ENCODE measurements around the gene EXOC4.

The EXOC4 gene

DNA sequence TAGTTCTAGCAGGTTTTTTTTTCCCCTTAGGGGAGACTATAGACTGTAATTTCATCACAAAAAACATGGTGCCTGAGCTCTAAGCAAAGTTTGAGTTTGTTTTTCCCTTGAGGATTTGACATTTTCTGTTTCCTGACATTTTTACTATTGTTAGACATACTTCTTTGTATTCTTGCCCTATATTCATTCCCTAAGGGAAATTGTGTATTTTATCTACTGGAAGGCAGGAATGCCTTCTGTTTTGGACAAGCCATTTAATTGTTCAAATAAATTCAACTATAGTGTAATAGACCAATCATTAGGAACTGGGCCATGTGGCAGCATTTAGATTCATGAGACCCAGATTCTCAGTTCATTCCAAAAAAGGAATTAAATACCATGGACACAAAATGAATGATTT, 335.0 kb downstream of the EXOC4 start:
- no peaks in the 10 kb centered on the region for H3K9me2 ChIP-seq (replicated peaks; ENCODE audit: control insufficient read depth, low read length)
- no peaks in the 10 kb centered on the region for H3K27me3 ChIP-seq (ENCODE audit: control insufficient read depth, low read length)
- no peak overlapping the region for H3K4me2 ChIP-seq (ENCODE audit: low read length)
- H3F3A ChIP-seq (ENCODE audit: control insufficient read depth, insufficient read depth): no peaks in the 10 kb centered on the region
- no peak overlapping the region for H3K4me3 ChIP-seq (ENCODE audit: low read length)
- H3K36me3 ChIP-seq (ENCODE audit: control insufficient read depth, low read length): no peaks in the 10 kb centered on the region
- H3K9me3 ChIP-seq (ENCODE audit: control insufficient read depth, insufficient read depth, low read length): no peaks in the 10 kb centered on the region
- no peaks in the 10 kb centered on the region for H3K79me2 ChIP-seq (ENCODE audit: control insufficient read depth, low read length)
- H3K4me1 ChIP-seq (ENCODE audit: control insufficient read depth, low read length): 0 out of 2 replicates have a peak, but pooled peaks cover 3% of the 10 kb centered on the region
- no peak overlapping the region for H3K27ac ChIP-seq (ENCODE audit: low read depth, low read length)
- no peak for TF ChIP-seq EZH2phosphoT487 (IDR thresholded peaks at IDR 0.05; ENCODE audit: borderline replicate concordance, low read length)
- TF ChIP-seq, protein P1, sequence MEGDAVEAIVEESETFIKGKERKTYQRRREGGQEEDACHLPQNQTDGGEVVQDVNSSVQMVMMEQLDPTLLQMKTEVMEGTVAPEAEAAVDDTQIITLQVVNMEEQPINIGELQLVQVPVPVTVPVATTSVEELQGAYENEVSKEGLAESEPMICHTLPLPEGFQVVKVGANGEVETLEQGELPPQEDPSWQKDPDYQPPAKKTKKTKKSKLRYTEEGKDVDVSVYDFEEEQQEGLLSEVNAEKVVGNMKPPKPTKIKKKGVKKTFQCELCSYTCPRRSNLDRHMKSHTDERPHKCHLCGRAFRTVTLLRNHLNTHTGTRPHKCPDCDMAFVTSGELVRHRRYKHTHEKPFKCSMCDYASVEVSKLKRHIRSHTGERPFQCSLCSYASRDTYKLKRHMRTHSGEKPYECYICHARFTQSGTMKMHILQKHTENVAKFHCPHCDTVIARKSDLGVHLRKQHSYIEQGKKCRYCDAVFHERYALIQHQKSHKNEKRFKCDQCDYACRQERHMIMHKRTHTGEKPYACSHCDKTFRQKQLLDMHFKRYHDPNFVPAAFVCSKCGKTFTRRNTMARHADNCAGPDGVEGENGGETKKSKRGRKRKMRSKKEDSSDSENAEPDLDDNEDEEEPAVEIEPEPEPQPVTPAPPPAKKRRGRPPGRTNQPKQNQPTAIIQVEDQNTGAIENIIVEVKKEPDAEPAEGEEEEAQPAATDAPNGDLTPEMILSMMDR (IDR thresholded peaks at IDR 0.05; ENCODE audit: low read depth, low read length, poor library complexity, severe bottlenecking): no peak
- H4K20me1 ChIP-seq (ENCODE audit: control insufficient read depth, insufficient read depth, low read depth, low read length): no peaks in the 10 kb centered on the region

DNA sequence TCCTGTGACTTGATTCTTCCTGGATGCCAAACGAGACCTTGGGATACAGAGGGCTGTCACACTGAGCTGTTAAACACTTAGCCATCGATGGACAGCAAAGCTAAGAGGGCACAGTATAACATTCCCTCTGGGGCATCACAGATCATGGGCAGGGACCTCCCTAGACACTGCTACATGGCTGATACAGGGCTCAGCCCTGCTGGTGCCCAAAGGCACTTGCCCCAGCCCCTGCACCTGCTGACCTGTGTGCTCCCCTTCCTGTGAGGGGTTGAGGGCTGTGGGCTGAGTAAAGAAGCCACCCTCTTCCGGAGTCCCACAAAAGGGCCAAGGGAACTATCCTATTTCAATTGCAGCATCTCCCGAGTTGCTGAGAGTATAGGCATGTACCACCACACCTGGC, 337.9 kb downstream of the EXOC4 start:
- TF ChIP-seq, protein P1 (IDR thresholded peaks at IDR 0.05; ENCODE audit: low read depth, low read length, poor library complexity, severe bottlenecking): no peak
- TF ChIP-seq EZH2phosphoT487 (IDR thresholded peaks at IDR 0.05; ENCODE audit: borderline replicate concordance, low read length): no peak
- no peak overlapping the region for H3K27ac ChIP-seq (ENCODE audit: low read depth, low read length)
- no peaks in the 10 kb centered on the region for H3K4me1 ChIP-seq (ENCODE audit: control insufficient read depth, low read length)

DNA sequence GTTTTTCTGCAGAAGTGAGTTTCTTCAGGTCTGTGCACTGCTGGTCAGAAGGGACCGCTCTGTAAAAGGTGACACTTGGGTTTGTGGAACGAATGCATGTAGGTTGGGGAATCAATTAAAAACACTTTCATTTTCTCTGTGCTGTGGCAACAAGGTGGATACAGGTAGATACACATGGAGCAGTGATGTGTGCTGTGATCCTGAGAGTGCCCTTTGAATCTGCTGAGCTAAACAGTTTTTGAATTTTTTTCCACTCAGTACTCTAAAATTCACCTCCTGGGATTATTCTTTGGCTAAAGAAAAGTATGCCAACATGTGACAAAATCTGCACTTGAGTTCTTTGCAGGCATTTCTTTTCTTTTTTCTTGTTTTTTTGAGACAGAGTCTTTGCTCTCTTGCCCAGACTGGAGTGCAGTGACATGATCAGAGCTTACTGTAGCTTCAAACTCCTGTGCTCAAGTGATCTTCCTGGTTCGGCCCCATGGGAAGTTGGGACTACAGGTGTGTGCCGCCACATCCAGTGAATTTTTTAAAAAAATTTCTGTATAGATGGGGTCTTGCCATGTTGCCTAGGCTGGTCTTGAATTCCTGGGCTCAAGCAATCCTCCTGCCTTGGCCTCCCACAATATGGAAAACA, 338.9 kb downstream of the EXOC4 start:
- Histone ChIP-seq H3K4me2 (ENCODE audit: low read length) (no peak overlapping the region), H4K20me1 (ENCODE audit: control insufficient read depth, insufficient read depth, low read depth, low read length) (no peaks in the 10 kb centered on the region), H3K79me2 (ENCODE audit: control insufficient read depth, low read length) (no peaks in the 10 kb centered on the region), H3F3A (ENCODE audit: control insufficient read depth, insufficient read depth) (no peaks in the 10 kb centered on the region), H3K27ac (ENCODE audit: low read depth, low read length) (no peak overlapping the region), H3K4me1 (ENCODE audit: control insufficient read depth, low read length) (no peaks in the 10 kb centered on the region), H3K27me3 (ENCODE audit: control insufficient read depth, low read length) (no peaks in the 10 kb centered on the region), H3K9me3 (ENCODE audit: control insufficient read depth, insufficient read depth, low read length) (no peaks in the 10 kb centered on the region), H3K4me3 (ENCODE audit: low read length) (no peak overlapping the region), H3K36me3 (ENCODE audit: control insufficient read depth, low read length) (no peaks in the 10 kb centered on the region), H3K9me2 (replicated peaks; ENCODE audit: control insufficient read depth, low read length) (no peaks in the 10 kb centered on the region)
- no peak for TF ChIP-seq EZH2phosphoT487 (IDR thresholded peaks at IDR 0.05; ENCODE audit: borderline replicate concordance, low read length)
- TF ChIP-seq, protein P1 (IDR thresholded peaks at IDR 0.05; ENCODE audit: low read depth, low read length, poor library complexity, severe bottlenecking): no peak

More for the DNA sequence above, 337.9 kb downstream of the EXOC4 start:
- no peaks in the 10 kb centered on the region for H4K20me1 ChIP-seq (ENCODE audit: control insufficient read depth, insufficient read depth, low read depth, low read length)
- H3K9me3 ChIP-seq (ENCODE audit: control insufficient read depth, insufficient read depth, low read length): no peaks in the 10 kb centered on the region
- H3K4me2 ChIP-seq (ENCODE audit: low read length): no peak overlapping the region
- H3F3A ChIP-seq (ENCODE audit: control insufficient read depth, insufficient read depth): no peaks in the 10 kb centered on the region
- H3K79me2 ChIP-seq (ENCODE audit: control insufficient read depth, low read length): no peaks in the 10 kb centered on the region
- no peak overlapping the region for H3K4me3 ChIP-seq (ENCODE audit: low read length)
- H3K36me3 ChIP-seq (ENCODE audit: control insufficient read depth, low read length): no peaks in the 10 kb centered on the region
- H3K9me2 ChIP-seq (replicated peaks; ENCODE audit: control insufficient read depth, low read length): no peaks in the 10 kb centered on the region
- no peaks in the 10 kb centered on the region for H3K27me3 ChIP-seq (ENCODE audit: control insufficient read depth, low read length)

Measured in DOHH2 (cell line).